Thyroid gland (tissue), 4 donors: Measurements from ENCODE around the gene VPS39.

Experiments
- CTCF ChIP-seq, 6 experiments: fragments of 200-600 bp in 3 of 6; fragments of 450-650 bp in 3 of 6; sonication (generic) in 3 of 6; IDR thresholded peaks; one replicate each; pipeline ENCODE4 v1.5.1; 2016 to 2019; ENCODE audit warnings: antibody characterized with exemption in 6 of 6, mild to moderate bottlenecking in 2 of 6, inconsistent platforms in 1 of 6, moderate library complexity in 1 of 6
- POLR2A ChIP-seq, 2 donors: fragments of 450-650 bp; IDR thresholded peaks; one replicate each; pipeline ENCODE4 v1.6.1; 2017; ENCODE audit warnings: antibody characterized with exemption in 2 of 2, mild to moderate bottlenecking in 2 of 2, moderate library complexity in 1 of 2

- TF ChIP-seq CTCF (IDR thresholded peaks at IDR 0.05) = no peak
- no peak for TF ChIP-seq POLR2A (IDR thresholded peaks at IDR 0.05)
Measured at GRCh38 chr15:42231088-42231487, 23.0 kb upstream of the VPS39 start.
